Trophoblast cell (in vitro differentiated cells and primary cell): ENCODE measurements around the gene KIF7.
A peak's percentile ranks its signal among the peaks of the same experiment; 100 is the strongest.

Experiments
- DNase-seq, 2 donors: peaks; one replicate each; pipeline ENCODE4 v3.0.0-alpha.2; 2016
- H2AFZ ChIP-seq: 2 replicates; pipeline ENCODE4 v1.6.1; 2013; ENCODE audit warnings: low read length, moderate library complexity, mild to moderate bottlenecking; ENCODE audit not compliant: insufficient read depth, poor library complexity
- H2AK5ac ChIP-seq: 2 replicates; pipeline ENCODE4 v1.6.1; 2013; ENCODE audit warnings: mild to moderate bottlenecking, low read length
- H2BK120ac ChIP-seq: 2 replicates; pipeline ENCODE4 v1.6.1; 2013; ENCODE audit warnings: low read length, mild to moderate bottlenecking, moderate library complexity; ENCODE audit not compliant: insufficient read depth, poor library complexity
- H2BK12ac ChIP-seq: 2 replicates; pipeline ENCODE4 v1.6.1; 2013; ENCODE audit warnings: mild to moderate bottlenecking, low read length, moderate library complexity
- H2BK5ac ChIP-seq: 2 replicates; pipeline ENCODE4 v1.6.1; 2013; ENCODE audit warnings: low read length, low read depth, moderate library complexity, mild to moderate bottlenecking; ENCODE audit not compliant: poor library complexity
- H3K14ac ChIP-seq: 2 replicates; pipeline ENCODE4 v1.6.1; 2013; ENCODE audit warnings: mild to moderate bottlenecking, low read length
- H3K18ac ChIP-seq: 2 replicates; pipeline ENCODE4 v1.6.1; 2013; ENCODE audit warnings: mild to moderate bottlenecking, low read length
- H3K23ac ChIP-seq: 2 replicates; pipeline ENCODE4 v1.6.1; 2013; ENCODE audit warnings: low read length
- H3K27ac ChIP-seq: 2 replicates; pipeline ENCODE4 v1.5.1; 2013; ENCODE audit warnings: low read depth, mild to moderate bottlenecking, inconsistent platforms, low read length, moderate library complexity
- H3K27me3 ChIP-seq: 2 replicates; pipeline ENCODE4 v1.6.1; 2013; ENCODE audit warnings: inconsistent platforms, mild to moderate bottlenecking, low read length, moderate library complexity; ENCODE audit not compliant: insufficient read depth
- H3K36me3 ChIP-seq, 2 experiments: 1 replicate in 1 of 2; 2 replicates in 1 of 2; pipeline ENCODE4 v1.6.1; 2013; ENCODE audit warnings: low read length in 2 of 2, mild to moderate bottlenecking in 2 of 2, moderate library complexity in 1 of 2; ENCODE audit not compliant: insufficient read depth in 2 of 2, control insufficient read depth in 1 of 2
- H3K4ac ChIP-seq: 2 replicates; pipeline ENCODE4 v1.6.1; 2013; ENCODE audit warnings: low read depth, mild to moderate bottlenecking, low read length, moderate library complexity
- H3K4me1 ChIP-seq, 2 experiments: 1 replicate in 1 of 2; 2 replicates in 1 of 2; pipeline ENCODE4 v1.6.1; 2013; ENCODE audit warnings: low read length in 2 of 2, mild to moderate bottlenecking in 2 of 2, moderate library complexity in 1 of 2; ENCODE audit not compliant: insufficient read depth in 2 of 2, control insufficient read depth in 1 of 2
- H3K4me2 ChIP-seq: 2 replicates; pipeline ENCODE4 v1.6.1; 2013; ENCODE audit warnings: inconsistent platforms, mild to moderate bottlenecking, low read length, moderate library complexity
- H3K4me3 ChIP-seq: 2 replicates; pipeline ENCODE4 v1.5.1; 2013; ENCODE audit warnings: mild to moderate bottlenecking, low read depth, low read length, inconsistent platforms
- H3K79me1 ChIP-seq: one replicate; pipeline ENCODE4 v1.6.1; 2013; ENCODE audit warnings: low read length
- H3K79me2 ChIP-seq: 2 replicates; pipeline ENCODE4 v1.6.1; 2013; ENCODE audit warnings: low read length, mild to moderate bottlenecking; ENCODE audit not compliant: control insufficient read depth, insufficient read depth, poor library complexity
- H3K9ac ChIP-seq: 2 replicates; pipeline ENCODE4 v1.6.1; 2013; ENCODE audit warnings: mild to moderate bottlenecking, low read length
- H3K9me3 ChIP-seq: 2 replicates; pipeline ENCODE4 v1.6.1; 2013; ENCODE audit warnings: low read depth, mild to moderate bottlenecking, control low read depth, inconsistent platforms, low read length; ENCODE audit not compliant: insufficient read depth
- H4K12ac ChIP-seq: 2 replicates; pipeline ENCODE4 v1.6.1; 2013; ENCODE audit warnings: low read depth, mild to moderate bottlenecking, low read length, moderate library complexity
- H4K8ac ChIP-seq: 2 replicates; pipeline ENCODE4 v1.6.1; 2013; ENCODE audit warnings: low read depth, mild to moderate bottlenecking, low read length, moderate library complexity
- H4K91ac ChIP-seq: one replicate; pipeline ENCODE4 v1.6.1; 2013; ENCODE audit warnings: low read depth, mild to moderate bottlenecking, low read length, moderate library complexity
- WGBS: extraction: QIAGEN DNeasy Blood & Tissue Kit; methylation state at CpG from one replicate; pipeline ENCODE4 v1.1.7; 2013; ENCODE audit warnings: missing lambda C conversion rate; ENCODE audit not compliant: insufficient read length, insufficient coverage; ENCODE audit errors: extremely low coverage; 5-methylcytosine and 5-hydroxymethylcytosine counted together

The KIF7 gene

DNA sequence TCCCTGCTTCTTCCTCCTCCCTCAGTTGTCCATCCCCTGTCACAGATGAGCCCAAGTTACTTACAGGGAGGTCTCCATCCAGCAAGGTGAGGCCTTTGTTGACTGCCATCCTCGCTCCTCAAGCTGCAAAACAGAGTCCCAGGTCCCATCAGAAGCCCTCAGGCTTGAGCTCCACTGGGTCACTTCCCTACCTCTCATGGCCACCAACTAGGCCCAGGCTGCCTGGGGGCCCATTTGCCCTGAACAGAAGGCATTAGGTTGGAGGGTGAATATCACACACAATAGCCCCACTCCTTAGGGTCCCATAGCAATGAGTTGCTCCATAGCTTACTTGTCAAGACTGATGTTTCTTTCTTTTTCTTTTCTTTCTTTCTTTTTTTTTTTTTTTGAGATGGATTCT lies 22.1 kb upstream of the KIF7 start:
- no peaks in the 10 kb centered on the region for H3K79me2 ChIP-seq
- no peak overlapping the region for H4K91ac ChIP-seq
- H2AK5ac ChIP-seq = no peak overlapping the region
- H3K23ac ChIP-seq = no peak overlapping the region
- H3K9ac ChIP-seq = no peak overlapping the region
- no peak overlapping the region for H3K27ac ChIP-seq
- H2AFZ ChIP-seq = no peak overlapping the region
- H3K9me3 ChIP-seq = peaks cover 1% of the 10 kb centered on the region
- H3K18ac ChIP-seq = no peak overlapping the region
- no peak overlapping the region for H2BK5ac ChIP-seq
- no peaks in the 10 kb centered on the region for H3K4me1 ChIP-seq
- no peak overlapping the region for H3K14ac ChIP-seq
- no peak overlapping the region for H3K4me2 ChIP-seq
- H3K27me3 ChIP-seq = no peaks in the 10 kb centered on the region
- no peak overlapping the region for H3K4ac ChIP-seq
- no peak overlapping the region for H3K4me3 ChIP-seq
- WGBS = no CpG with 5 or more reads among the region's 1 CpG
- H3K36me3 ChIP-seq = no peaks in the 10 kb centered on the region
- H2BK120ac ChIP-seq = no peak overlapping the region
- no peaks in the 10 kb centered on the region for H3K79me1 ChIP-seq
- DNase-seq = no peak
- no peak overlapping the region for H4K8ac ChIP-seq
- no peak overlapping the region for H2BK12ac ChIP-seq
- H4K12ac ChIP-seq = no peak overlapping the region

DNA sequence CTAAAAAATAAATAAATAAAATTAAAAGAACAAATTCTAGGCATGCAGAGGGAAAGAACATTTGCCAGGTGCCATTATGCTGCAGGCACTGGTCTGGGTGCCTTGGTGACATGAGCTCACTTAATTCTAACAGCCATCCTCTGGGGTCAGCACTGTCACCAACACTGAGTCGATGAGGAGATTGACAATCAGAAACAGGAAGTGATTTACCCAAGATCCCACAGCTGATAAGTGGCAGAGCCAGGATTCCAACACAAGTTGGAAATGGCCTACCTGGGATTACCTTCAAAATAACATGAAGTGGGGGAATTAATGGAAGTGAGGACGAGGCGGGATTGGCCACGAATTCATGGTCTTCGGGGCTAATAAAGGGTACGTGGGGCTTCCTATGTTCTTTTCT lies 20.3 kb upstream of the KIF7 start:
- Histone ChIP-seq H3K9ac (no peak overlapping the region), H2BK12ac (no peak overlapping the region), H3K79me1 (no peaks in the 10 kb centered on the region), H3K79me2 (no peaks in the 10 kb centered on the region), H3K14ac (no peak overlapping the region), H3K27me3 (no peaks in the 10 kb centered on the region), H2AK5ac (no peak overlapping the region), H2BK5ac (no peak overlapping the region), H4K8ac (no peak overlapping the region), H3K4me1 (no peaks in the 10 kb centered on the region), H3K4ac (no peak overlapping the region), H3K18ac (no peak overlapping the region), H4K91ac (no peak overlapping the region), H2BK120ac (no peak overlapping the region), H2AFZ (no peak overlapping the region), H3K4me2 (no peak overlapping the region), H3K27ac (no peak overlapping the region), H3K4me3 (no peak overlapping the region), H3K36me3 (no peaks in the 10 kb centered on the region), H4K12ac (no peak overlapping the region), H3K23ac (no peak overlapping the region), H3K9me3 (peaks cover 1% of the 10 kb centered on the region)
- WGBS = no CpG with 5 or more reads among the region's 6 CpGs
- no peak for DNase-seq

DNA sequence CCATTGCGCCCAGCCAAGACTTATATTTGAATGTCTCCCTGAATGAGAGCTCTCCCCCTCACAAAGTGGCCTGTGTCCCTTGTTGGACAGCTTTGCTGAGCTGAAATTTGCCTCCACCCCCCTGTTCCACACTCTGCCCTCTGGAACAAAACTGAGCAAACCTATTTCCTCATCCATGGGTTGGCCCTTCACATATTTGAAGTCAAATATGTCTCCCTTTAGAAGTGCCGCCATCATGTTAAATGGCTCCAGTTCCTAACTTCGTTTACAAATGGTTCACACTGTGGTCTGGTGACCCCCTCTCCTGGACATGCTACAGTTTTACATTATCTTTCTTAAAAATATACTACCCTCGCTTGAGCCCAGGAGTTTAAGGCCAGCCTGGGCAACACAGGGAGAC lies 19.3 kb upstream of the KIF7 start:
- no peak overlapping the region for H2BK120ac ChIP-seq
- no peaks in the 10 kb centered on the region for H3K36me3 ChIP-seq
- no peak overlapping the region for H2BK12ac ChIP-seq
- no CpG with 5 or more reads among the region's 4 CpGs for WGBS
- no peak overlapping the region for H4K8ac ChIP-seq
- no peaks in the 10 kb centered on the region for H3K79me1 ChIP-seq
- no peak overlapping the region for H2AK5ac ChIP-seq
- no peak overlapping the region for H3K23ac ChIP-seq
- H2AFZ ChIP-seq = no peak overlapping the region
- no peak overlapping the region for H3K4me2 ChIP-seq
- H4K12ac ChIP-seq = no peak overlapping the region
- H2BK5ac ChIP-seq = no peak overlapping the region
- no peak overlapping the region for H3K14ac ChIP-seq
- H3K4ac ChIP-seq = no peak overlapping the region
- no peaks in the 10 kb centered on the region for H3K4me1 ChIP-seq
- no peak overlapping the region for H4K91ac ChIP-seq
- H3K9me3 ChIP-seq = peaks cover 1% of the 10 kb centered on the region
- no peak overlapping the region for H3K18ac ChIP-seq
- no peak overlapping the region for H3K9ac ChIP-seq
- H3K79me2 ChIP-seq = no peaks in the 10 kb centered on the region
- no peak overlapping the region for H3K27ac ChIP-seq
- DNase-seq = no peak
- H3K27me3 ChIP-seq = no peaks in the 10 kb centered on the region
- no peak overlapping the region for H3K4me3 ChIP-seq

DNA sequence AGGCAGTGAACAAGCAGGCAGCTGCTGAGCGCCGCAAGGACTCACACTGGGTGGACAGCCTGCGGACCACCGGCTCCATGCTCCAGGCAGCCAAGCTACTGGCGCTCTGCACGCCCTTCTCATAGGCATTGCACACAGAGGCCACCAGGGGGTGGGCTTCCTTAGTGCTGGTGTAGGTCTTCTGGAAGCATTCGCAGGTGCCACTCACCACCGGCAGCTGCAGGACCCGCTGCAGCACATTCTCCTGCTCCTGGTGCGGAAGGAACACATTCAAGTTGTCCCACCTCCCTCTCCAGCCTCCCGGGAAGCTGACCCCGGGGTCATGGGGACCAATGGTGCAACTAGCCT lies 17.9 kb upstream of the KIF7 start:
- Histone ChIP-seq H3K36me3 (no peaks in the 10 kb centered on the region), H3K27me3 (no peaks in the 10 kb centered on the region), H3K27ac (no peak overlapping the region), H3K9me3 (peaks cover 1% of the 10 kb centered on the region), H3K18ac (no peak overlapping the region), H3K79me1 (no peaks in the 10 kb centered on the region), H4K8ac (no peak overlapping the region), H3K14ac (no peak overlapping the region), H2AFZ (no peak overlapping the region), H3K23ac (no peak overlapping the region), H2BK120ac (no peak overlapping the region), H3K4me3 (no peak overlapping the region), H3K9ac (no peak overlapping the region), H3K4ac (no peak overlapping the region), H4K12ac (no peak overlapping the region), H2AK5ac (no peak overlapping the region), H2BK12ac (no peak overlapping the region), H3K79me2 (no peaks in the 10 kb centered on the region), H3K4me2 (no peak overlapping the region), H3K4me1 (no peaks in the 10 kb centered on the region), H2BK5ac (no peak overlapping the region), H4K91ac (no peak overlapping the region)
- WGBS = no CpG with 5 or more reads among the region's 12 CpGs
- peak; percentile 69 to 75 for DNase-seq
